ENCODE data around the gene RASGEF1C. TPM values are rescaled to one million over a fixed set of nuclear protein-coding genes. Genes with fewer than 3 reads are reported as not detected.

RASGEF1C gene
- total RNA-seq, 2 experiments from 2014 or later = not detected

GRCh38 chr5:180169248-180170105 is 39.5 kb downstream of the RASGEF1C start:
- no peaks in the 10 kb centered on the region for H3K79me2 ChIP-seq (ENCODE audit: insufficient read depth, low read depth, low read length)
- ChIA-PET CTCF (ENCODE audit: unreplicated experiment) (no interaction called here), POLR2A (no interaction called here)
- no peaks in the 10 kb centered on the region for H3K9me3 ChIP-seq (ENCODE audit: low read length)
- intact Hi-C loops (cut with micrococcal nuclease; ENCODE audit: unreplicated experiment) = no loop called here
- no peaks in the 10 kb centered on the region for H3K9me2 ChIP-seq (ENCODE audit: insufficient read depth, low read length)
- H2AFZ ChIP-seq (ENCODE audit: low read length) = no peak overlapping the region
- no peaks in the 10 kb centered on the region for H4K20me1 ChIP-seq (ENCODE audit: insufficient read depth, low read length)
- no peak for DNase-seq (ENCODE audit: low spot score)
- H3K4me2 ChIP-seq (ENCODE audit: low read length) = no peak overlapping the region
- H3K36me3 ChIP-seq (ENCODE audit: insufficient read depth, low read length) = no peaks in the 10 kb centered on the region
- no peaks in the 10 kb centered on the region for H3K4me1 ChIP-seq (ENCODE audit: insufficient read depth, low read length, poor library complexity, severe bottlenecking)
- no peak overlapping the region for H3K27ac ChIP-seq (ENCODE audit: low read depth, low read length, poor library complexity, severe bottlenecking)
- no peak overlapping the region for H3K4me3 ChIP-seq (ENCODE audit: low read depth, low read length, poor library complexity, severe bottlenecking)
- no TSS peak for BruUV-seq (replicated peaks)
- no peak for TF ChIP-seq EZH2phosphoT487 (IDR thresholded peaks at IDR 0.05; ENCODE audit: borderline replicate concordance, low read depth, low read length)
- TF ChIP-seq CTCF (conservative IDR thresholded peaks at IDR 0.05; ENCODE audit: low read length) = no peak

GRCh38 chr5:180168758-180169157 is 40.3 kb downstream of the RASGEF1C start:
- BruUV-seq (replicated peaks) = no TSS peak
- Histone ChIP-seq H3K9me2 (ENCODE audit: insufficient read depth, low read length) (no peaks in the 10 kb centered on the region), H3K79me2 (ENCODE audit: insufficient read depth, low read depth, low read length) (no peaks in the 10 kb centered on the region), H3K4me2 (ENCODE audit: low read length) (no peak overlapping the region), H3K9me3 (ENCODE audit: low read length) (no peaks in the 10 kb centered on the region), H4K20me1 (ENCODE audit: insufficient read depth, low read length) (no peaks in the 10 kb centered on the region), H2AFZ (ENCODE audit: low read length) (no peak overlapping the region), H3K4me1 (ENCODE audit: insufficient read depth, low read length, poor library complexity, severe bottlenecking) (no peaks in the 10 kb centered on the region), H3K27ac (ENCODE audit: low read depth, low read length, poor library complexity, severe bottlenecking) (no peak overlapping the region), H3K36me3 (ENCODE audit: insufficient read depth, low read length) (no peaks in the 10 kb centered on the region), H3K4me3 (ENCODE audit: low read depth, low read length, poor library complexity, severe bottlenecking) (no peak overlapping the region)
- CTCF ChIA-PET (ENCODE audit: unreplicated experiment) = interaction anchor here (0.5 kb wide), 1 partner anchor 554 kb away, joined by 4 read pairs; no protein-coding TSS in a partner anchor
- POLR2A ChIA-PET = no interaction called here
- no peak for DNase-seq (ENCODE audit: low spot score)
- intact Hi-C loops (cut with micrococcal nuclease; ENCODE audit: unreplicated experiment) = no loop called here
- TF ChIP-seq CTCF (conservative IDR thresholded peaks at IDR 0.05; ENCODE audit: low read length) (no peak), EZH2phosphoT487 (IDR thresholded peaks at IDR 0.05; ENCODE audit: borderline replicate concordance, low read depth, low read length) (no peak)

DNA sequence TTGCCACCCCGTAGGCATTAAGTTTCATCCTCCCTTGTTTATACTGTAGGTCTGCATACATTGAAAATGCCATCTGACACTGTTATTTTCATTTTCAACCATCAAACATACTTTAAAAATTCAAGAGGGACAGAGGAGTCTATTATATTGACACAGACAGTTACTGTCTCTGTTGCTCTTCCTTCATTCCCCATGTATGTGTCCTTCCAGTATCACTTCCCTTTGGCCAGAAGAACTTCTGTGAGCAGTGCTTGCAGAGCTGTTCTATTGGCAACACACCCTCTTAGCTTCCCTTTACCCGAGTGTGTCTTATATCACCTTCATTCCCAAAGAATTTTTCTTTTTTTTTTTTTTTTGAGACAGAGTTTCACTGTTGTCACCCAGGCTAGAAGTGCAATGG is 42.8 kb downstream of the RASGEF1C start:
- no TSS peak for BruUV-seq (replicated peaks)
- no peaks in the 10 kb centered on the region for H3K36me3 ChIP-seq (ENCODE audit: insufficient read depth, low read length)
- H3K27ac ChIP-seq (ENCODE audit: low read depth, low read length, poor library complexity, severe bottlenecking) = no peak overlapping the region
- H3K4me3 ChIP-seq (ENCODE audit: low read depth, low read length, poor library complexity, severe bottlenecking) = no peak overlapping the region
- TF ChIP-seq CTCF (conservative IDR thresholded peaks at IDR 0.05; ENCODE audit: low read length) (no peak), EZH2phosphoT487 (IDR thresholded peaks at IDR 0.05; ENCODE audit: borderline replicate concordance, low read depth, low read length) (no peak)
- ChIA-PET POLR2A (interaction anchor here (0.7 kb wide), 1 partner anchor 11 kb away, joined by 5 read pairs; no protein-coding TSS in a partner anchor), CTCF (ENCODE audit: unreplicated experiment) (no interaction called here)
- H2AFZ ChIP-seq (ENCODE audit: low read length) = no peak overlapping the region
- intact Hi-C loops (cut with micrococcal nuclease; ENCODE audit: unreplicated experiment) = no loop called here
- no peak overlapping the region for H3K4me2 ChIP-seq (ENCODE audit: low read length)
- H3K79me2 ChIP-seq (ENCODE audit: insufficient read depth, low read depth, low read length) = no peaks in the 10 kb centered on the region
- no peak for DNase-seq (ENCODE audit: low spot score)
- H4K20me1 ChIP-seq (ENCODE audit: insufficient read depth, low read length) = no peaks in the 10 kb centered on the region
- H3K9me3 ChIP-seq (ENCODE audit: low read length) = no peaks in the 10 kb centered on the region
- H3K4me1 ChIP-seq (ENCODE audit: insufficient read depth, low read length, poor library complexity, severe bottlenecking) = no peaks in the 10 kb centered on the region
- H3K9me2 ChIP-seq (ENCODE audit: insufficient read depth, low read length) = no peaks in the 10 kb centered on the region
